IMR-90 (cell line): ENCODE results near the gene ALDH5A1. TPM values are rescaled to one million over a fixed set of nuclear protein-coding genes. Genes with fewer than 3 reads are reported as not detected.

Experiments
- ATAC-seq: fragments of 200-7000 bp; cut with Tn5 transposase; 2 replicates; pipeline ENCODE4 v1.9.1; 2020; ENCODE audit warnings: low read depth, mild to moderate bottlenecking, moderate library complexity
- BruUV-seq: library from RNA; stranded (reverse); fragments of 400-500 nt; replicated peaks from 2 replicates; lab custom pipeline; 2021; lab: Mats Ljungman, UMichigan
- CTCF ChIA-PET: fragments of 300-600 bp; formaldehyde crosslinking; extraction: SDS; loops from one replicate; lab custom pipeline; 2021; ENCODE audit warnings: antibody characterized with exemption; lab: Yijun Ruan, JAX
- POLR2A ChIA-PET: fragments of 300-600 bp; sonication (Branson Sonifier 250); formaldehyde crosslinking; loops from one replicate; lab custom pipeline; 2022; ENCODE audit warnings: antibody characterized with exemption; ENCODE audit not compliant: unreplicated experiment; lab: Charles Lee
- DNase-seq: peaks from one replicate; pipeline ENCODE4 v3.0.0; 2013
- H2AFZ ChIP-seq: replicated peaks from 2 replicates; pipeline ENCODE3; 2013; ENCODE audit warnings: low read length, mild to moderate bottlenecking; ENCODE audit not compliant: poor library complexity
- H2AK5ac ChIP-seq: 2 replicates; pipeline ENCODE4 v1.6.1; 2013; ENCODE audit warnings: low read depth, low read length, inconsistent platforms
- H2AK9ac ChIP-seq: replicated peaks from 2 replicates; pipeline ENCODE3; 2013; ENCODE audit warnings: mild to moderate bottlenecking, low read depth, low read length, moderate library complexity; ENCODE audit not compliant: poor library complexity
- H2BK120ac ChIP-seq: 2 replicates; pipeline ENCODE4 v1.6.1; 2013; ENCODE audit warnings: low read depth, low read length, inconsistent platforms
- H2BK15ac ChIP-seq: 3 replicates; pipeline ENCODE4 v1.6.1; 2013; ENCODE audit warnings: low read depth, low read length, inconsistent platforms
- H2BK20ac ChIP-seq: 2 replicates; pipeline ENCODE4 v1.6.1; 2013; ENCODE audit warnings: low read depth, mild to moderate bottlenecking, inconsistent platforms, low read length, moderate library complexity
- H2BK5ac ChIP-seq: 2 replicates; pipeline ENCODE4 v1.6.1; 2013; ENCODE audit warnings: mild to moderate bottlenecking, low read depth, low read length, inconsistent platforms; ENCODE audit not compliant: poor library complexity, severe bottlenecking
- H3K14ac ChIP-seq: replicated peaks from 2 replicates; pipeline ENCODE4 v1.6.1; 2013; ENCODE audit warnings: low read depth, low read length, inconsistent platforms
- H3K18ac ChIP-seq: 2 replicates; pipeline ENCODE4 v1.6.1; 2013; ENCODE audit warnings: low read depth, low read length, control low read depth
- H3K23ac ChIP-seq: 2 replicates; pipeline ENCODE4 v1.6.1; 2013; ENCODE audit warnings: low read depth, low read length, inconsistent platforms
- H3K27ac ChIP-seq: 2 replicates; pipeline ENCODE4 v1.5.1; 2013; ENCODE audit warnings: mild to moderate bottlenecking, control low read depth, low read length; ENCODE audit not compliant: insufficient read depth
- H3K27me3 ChIP-seq: 2 replicates; pipeline ENCODE4 v1.6.1; 2013; ENCODE audit warnings: low read length; ENCODE audit not compliant: control insufficient read depth, insufficient read depth
- H3K36me3 ChIP-seq: 2 replicates; pipeline ENCODE4 v1.6.1; 2013; ENCODE audit warnings: low read length, mixed read lengths; ENCODE audit not compliant: control insufficient read depth, insufficient read depth
- H3K4ac ChIP-seq: 2 replicates; pipeline ENCODE4 v1.6.1; 2013; ENCODE audit warnings: low read depth, low read length, inconsistent platforms
- H3K4me1 ChIP-seq: 2 replicates; pipeline ENCODE4 v1.6.1; 2013; ENCODE audit warnings: low read length, mixed read lengths; ENCODE audit not compliant: control insufficient read depth, insufficient read depth
- H3K4me2 ChIP-seq: 2 replicates; pipeline ENCODE4 v1.6.1; 2013; ENCODE audit warnings: low read depth, mild to moderate bottlenecking, control low read depth, low read length, moderate library complexity
- H3K4me3 ChIP-seq: 2 replicates; pipeline ENCODE4 v1.5.1; 2013; ENCODE audit warnings: low read depth, mild to moderate bottlenecking, control low read depth, low read length, moderate library complexity; ENCODE audit not compliant: insufficient read depth
- H3K56ac ChIP-seq: 2 replicates; pipeline ENCODE4 v1.6.1; 2013; ENCODE audit warnings: low read length, inconsistent platforms; ENCODE audit not compliant: insufficient read depth; ENCODE audit errors: extremely low read depth
- H3K79me1 ChIP-seq, 2 experiments: 2 replicates each; pipeline ENCODE4 v1.6.1; 2013; ENCODE audit warnings: low read length in 2 of 2, inconsistent platforms in 1 of 2, low read depth in 1 of 2
- H3K9ac ChIP-seq: 2 replicates; pipeline ENCODE4 v1.6.1; 2013; ENCODE audit warnings: low read depth, low read length, control low read depth
- H3K9me1 ChIP-seq: 2 replicates; pipeline ENCODE4 v1.6.1; 2013; ENCODE audit warnings: low read length, inconsistent platforms; ENCODE audit not compliant: insufficient read depth
- H3K9me3 ChIP-seq: 2 replicates; pipeline ENCODE4 v1.6.1; 2013; ENCODE audit warnings: low read length; ENCODE audit not compliant: control insufficient read depth, insufficient read depth
- H4K20me1 ChIP-seq: 2 replicates; pipeline ENCODE4 v1.6.1; 2013; ENCODE audit warnings: low read length, inconsistent platforms; ENCODE audit not compliant: insufficient read depth
- H4K5ac ChIP-seq: 2 replicates; pipeline ENCODE4 v1.6.1; 2013; ENCODE audit warnings: mild to moderate bottlenecking, low read depth, low read length, control low read depth
- H4K8ac ChIP-seq, 2 experiments: 2 replicates each; pipeline ENCODE4 v1.6.1; 2013; ENCODE audit warnings: low read depth in 2 of 2, low read length in 2 of 2, control low read depth in 1 of 2, inconsistent platforms in 1 of 2
- H4K91ac ChIP-seq: 2 replicates; pipeline ENCODE4 v1.6.1; 2013; ENCODE audit warnings: low read depth, low read length, inconsistent platforms; ENCODE audit not compliant: insufficient read depth
- BHLHE40 ChIP-seq: fragments of 150-350 bp; IDR thresholded peaks from 2 replicates; pipeline ENCODE4 v1.6.1; 2016; ENCODE audit warnings: mild to moderate bottlenecking, low read depth, low read length
- CEBPB ChIP-seq: IDR thresholded peaks from 2 replicates; pipeline ENCODE4 v1.6.1; 2012; ENCODE audit warnings: low read depth, low read length, improper control_type of control experiment
- CHD1 ChIP-seq: IDR thresholded peaks from 2 replicates; pipeline ENCODE4 v1.6.1; 2012; ENCODE audit warnings: low read depth, low read length, improper control_type of control experiment
- FOS ChIP-seq: fragments of 150-350 bp; IDR thresholded peaks from 2 replicates; pipeline ENCODE4 v1.6.1; 2016; ENCODE audit warnings: low read depth, low read length
- MAFK ChIP-seq: IDR thresholded peaks from 2 replicates; pipeline ENCODE4 v1.6.1; 2012; ENCODE audit warnings: low read depth, low read length, improper control_type of control experiment
- MXI1 ChIP-seq: IDR thresholded peaks from 2 replicates; pipeline ENCODE4 v1.6.1; 2012; ENCODE audit warnings: low read depth, mild to moderate bottlenecking, low read length, moderate library complexity, borderline replicate concordance
- NFE2L2 ChIP-seq: fragments of 150-350 bp; IDR thresholded peaks from 2 replicates; pipeline ENCODE4 v1.6.1; 2016; ENCODE audit warnings: low read depth, mild to moderate bottlenecking, low read length
- POLR2A ChIP-seq: IDR thresholded peaks from 2 replicates; pipeline ENCODE4 v1.6.1; 2012; ENCODE audit warnings: mild to moderate bottlenecking, low read depth, low read length
- RAD21 ChIP-seq: IDR thresholded peaks from 2 replicates; pipeline ENCODE4 v1.6.1; 2012; ENCODE audit warnings: low read length, improper control_type of control experiment
- SMC3 ChIP-seq: fragments of 150-350 bp; IDR thresholded peaks from 2 replicates; pipeline ENCODE4 v1.6.1; 2016; ENCODE audit warnings: low read depth, mild to moderate bottlenecking, antibody characterized with exemption, low read length, moderate library complexity
- USF2 ChIP-seq: fragments of 150-350 bp; IDR thresholded peaks from 2 replicates; pipeline ENCODE4 v1.6.1; 2017; ENCODE audit warnings: mild to moderate bottlenecking, antibody characterized with exemption, low read length, low read depth
- WGBS, 2 experiments: methylation state at CpG; one replicate each; pipeline versions ENCODE4 v1.1.5 to v1.1.7; 2013; ENCODE audit warnings: missing lambda C conversion rate in 2 of 2; ENCODE audit not compliant: insufficient read length in 1 of 2; ENCODE audit errors: extremely low coverage in 2 of 2; 5-methylcytosine and 5-hydroxymethylcytosine counted together
- dilution Hi-C: fragments of 300-500 bp; cut with HindIII; formaldehyde crosslinking; loops from one replicate; pipeline ENCODE4 v1.14.3; 2018; ENCODE audit warnings: low sequenced_read_pairs; ENCODE audit not compliant: unreplicated experiment
- in situ Hi-C: fragments of 300-500 bp; cut with MboI; formaldehyde crosslinking; loops from 3 replicates; pipeline ENCODE4 v1.14.3; 2019; ENCODE audit warnings: low sequenced_read_pairs, inconsistent platforms, mixed read lengths
- intact Hi-C: fragments of 100-400 bp; cut with micrococcal nuclease; formaldehyde crosslinking; loops from 2 replicates; pipeline ENCODE4 v1.10.0; 2022
- polyA plus RNA-seq, 3 experiments: library from polyadenylated mRNA; depleted of rRNA; stranded (reverse); fragments of >200 nt; gene quantifications; 2 replicates each; pipeline ENCODE4 v1.2.3, GENCODE V29; 2012; ENCODE audit warnings: low replicate concordance in 1 of 3
- total RNA-seq: library from RNA; depleted of rRNA; stranded (reverse); fragments of >200 nt; gene quantifications from 2 replicates; pipeline ENCODE4 v1.2.3, GENCODE V29; 2012
- TF ChIP-seq, protein P1 (sequence below): conservative IDR thresholded peaks from 2 replicates; pipeline ENCODE4 v1.5.1; 2012; ENCODE audit warnings: mild to moderate bottlenecking, low read depth, low read length, improper control_type of control experiment

The ALDH5A1 gene
- total and polyA plus RNA-seq, 2 of the 4 experiments (the other 2 are of a cell fraction) = 0.36 to 0.48 TPM

DNA sequence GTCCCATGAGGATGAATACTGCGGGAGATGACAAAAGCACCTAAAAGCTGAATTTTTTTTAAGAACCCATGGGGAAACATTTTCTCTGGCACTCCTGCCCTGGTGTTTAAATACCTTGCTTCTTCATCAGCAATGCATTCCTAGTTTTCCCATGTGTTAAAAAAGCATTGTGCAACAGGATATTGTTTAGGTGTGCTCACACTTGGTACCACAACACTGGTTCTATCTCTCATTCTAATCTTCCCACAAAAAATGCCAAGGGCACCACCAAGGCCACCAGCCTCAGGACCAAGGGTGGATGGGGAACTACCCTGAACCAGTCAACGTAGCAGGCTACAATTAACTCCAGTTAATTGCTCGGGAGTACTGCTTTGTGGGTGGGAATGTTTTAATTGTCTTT, 50.9 kb downstream of the ALDH5A1 start:
- dilution Hi-C loops = no loop called here
- Histone ChIP-seq H2BK120ac (no peak overlapping the region), H4K5ac (no peak overlapping the region), H3K23ac (no peak overlapping the region), H3K4me2 (no peak overlapping the region), H3K36me3 (no peaks in the 10 kb centered on the region), H2AFZ (no peak overlapping the region), H4K20me1 (no peaks in the 10 kb centered on the region), H4K91ac (no peak overlapping the region), H2BK15ac (no peak overlapping the region), H3K4me1 (no peaks in the 10 kb centered on the region), H3K14ac (no peak overlapping the region), H2BK20ac (no peak overlapping the region), H3K9me1 (no peaks in the 10 kb centered on the region), H3K27ac (no peak overlapping the region), H3K4ac (no peak overlapping the region), H2AK5ac (no peak overlapping the region), H4K8ac (no peak overlapping the region), H3K9me3 (no peaks in the 10 kb centered on the region), H3K4me3 (no peak overlapping the region), H3K27me3 (peaks cover 7% of the 10 kb centered on the region), H3K9ac (no peak overlapping the region), H2BK5ac (no peak overlapping the region), H3K18ac (no peak overlapping the region), H3K79me1 (no peaks in the 10 kb centered on the region), H2AK9ac (no peak overlapping the region), H3K56ac (no peak overlapping the region)
- TF ChIP-seq BHLHE40 (no peak), SMC3 (no peak), CHD1 (no peak), NFE2L2 (no peak), MAFK (no peak), USF2 (no peak), FOS (no peak), MXI1 (no peak), RAD21 (no peak), POLR2A (no peak), CEBPB (no peak)
- TF ChIP-seq, protein P1, sequence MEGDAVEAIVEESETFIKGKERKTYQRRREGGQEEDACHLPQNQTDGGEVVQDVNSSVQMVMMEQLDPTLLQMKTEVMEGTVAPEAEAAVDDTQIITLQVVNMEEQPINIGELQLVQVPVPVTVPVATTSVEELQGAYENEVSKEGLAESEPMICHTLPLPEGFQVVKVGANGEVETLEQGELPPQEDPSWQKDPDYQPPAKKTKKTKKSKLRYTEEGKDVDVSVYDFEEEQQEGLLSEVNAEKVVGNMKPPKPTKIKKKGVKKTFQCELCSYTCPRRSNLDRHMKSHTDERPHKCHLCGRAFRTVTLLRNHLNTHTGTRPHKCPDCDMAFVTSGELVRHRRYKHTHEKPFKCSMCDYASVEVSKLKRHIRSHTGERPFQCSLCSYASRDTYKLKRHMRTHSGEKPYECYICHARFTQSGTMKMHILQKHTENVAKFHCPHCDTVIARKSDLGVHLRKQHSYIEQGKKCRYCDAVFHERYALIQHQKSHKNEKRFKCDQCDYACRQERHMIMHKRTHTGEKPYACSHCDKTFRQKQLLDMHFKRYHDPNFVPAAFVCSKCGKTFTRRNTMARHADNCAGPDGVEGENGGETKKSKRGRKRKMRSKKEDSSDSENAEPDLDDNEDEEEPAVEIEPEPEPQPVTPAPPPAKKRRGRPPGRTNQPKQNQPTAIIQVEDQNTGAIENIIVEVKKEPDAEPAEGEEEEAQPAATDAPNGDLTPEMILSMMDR = no peak
- intact Hi-C loops = no loop called here
- CTCF ChIA-PET = no interaction called here
- DNase-seq (no peak), ATAC-seq (no peak)
- in situ Hi-C loops = no loop called here
- POLR2A ChIA-PET = no interaction called here
- BruUV-seq = no TSS peak
- WGBS, 2 experiments = no CpG with 5 or more reads among the region's 3 CpGs
